Heart left ventricle (tissue), 13 donors: ENCODE data around the gene COLEC12.

ENCODE experiments used
- CTCF ChIP-seq, 12 donors: fragments of 200-600 bp; sonication (generic) in 4 of 12; IDR thresholded peaks; one replicate each; pipeline versions ENCODE4 v1.5.0 to v1.8.0; 2018 to 2022; ENCODE audit warnings: antibody characterized with exemption in 12 of 12, mild to moderate bottlenecking in 5 of 12
- POLR2A ChIP-seq, 2 donors: fragments of 450-650 bp; IDR thresholded peaks; one replicate each; pipeline ENCODE4 v1.6.1; 2017; ENCODE audit warnings: antibody characterized with exemption in 2 of 2, mild to moderate bottlenecking in 2 of 2, moderate library complexity in 2 of 2
- donor health status: ischemic (EF 13 %, LVEDD 7.1; RV severe dilation, severe dysfunction).
- donor health status: DM: no; HTN: yes; CAD: no.
- donor health status: DM: no; HTN: no; CAD: no.
- donor health status: ischemic (EF 25% LVEDD 6.9; RV normal size, moderate dysfunction).
- donor health status: ischemic (EF 25% LVEDD 5.7; RV mildly dilated, moderate dysfunction).
- donor health status: ischemic (EF 35%, LVEDD 5.7; RV mildly dilated, moderate dysfunction).
- donor health status: nonischemic (EF 11% LVEDD 7.7; RV severe dilation, severe dysfunction).
- donor health status: DM: yes; HTN: yes; CAD: no.
- donor health status: PGD.
- donor health status: ischemic (EF 29% LVEDD 5.4; RV normal size, mild dysfunction).
- donor health status: nonischemic (EF 23%, LVEDD 6.1; RV moderate dilation, normal function).

GRCh38 chr18:267688-268552 is 232.6 kb downstream of the COLEC12 start, which contains the start of gene THOC1:
- TF ChIP-seq POLR2A (IDR thresholded peaks at IDR 0.05) (peak in 1 of 2 donors; percentile 76), CTCF (IDR thresholded peaks at IDR 0.05) (no peak)
